ENCODE data around the gene PFKFB2.
"Not testable (repeated sequence)": the region's sequence is repeated elsewhere in the genome, so short reads cannot be mapped to it uniquely, and the experiment has no call there.

PFKFB2 gene

DNA sequence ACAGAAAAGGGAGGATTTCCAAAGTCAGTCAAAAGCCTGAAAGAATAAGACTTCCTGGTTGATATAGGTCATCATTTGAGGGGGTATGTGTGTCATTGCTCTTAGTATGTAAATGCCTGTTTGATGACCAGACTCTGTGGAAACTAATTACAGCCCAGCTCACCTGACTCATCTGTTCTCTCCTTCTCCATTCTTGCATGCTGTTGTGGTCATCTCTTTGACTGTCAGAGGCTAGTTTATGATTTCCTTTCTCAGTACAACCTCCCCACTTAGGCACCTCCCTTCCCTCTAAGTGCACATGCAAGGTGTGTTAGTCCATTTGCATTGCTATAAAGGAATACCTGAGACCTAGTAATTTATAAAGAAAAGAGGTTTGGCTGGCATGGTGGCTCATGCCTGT is 18.1 kb upstream of the PFKFB2 start:
- H4K20me1 ChIP-seq = no peaks in the 10 kb centered on the region
- no peak overlapping the region for H3K27ac ChIP-seq
- no peak overlapping the region for H3K4me3 ChIP-seq
- H3K27me3 ChIP-seq = no peaks in the 10 kb centered on the region
- H3K4me2 ChIP-seq = no peak overlapping the region
- H3K4me1 ChIP-seq = no peaks in the 10 kb centered on the region
- no peak overlapping the region for H3K9ac ChIP-seq
- no peaks in the 10 kb centered on the region for H3K36me3 ChIP-seq
- H3K9me3 ChIP-seq (replicated peaks in 1 of 11) = no peaks in the 10 kb centered on the region
- TF ChIP-seq Cebpa-rat (IDR thresholded peaks at IDR 0.05) = no peak

DNA sequence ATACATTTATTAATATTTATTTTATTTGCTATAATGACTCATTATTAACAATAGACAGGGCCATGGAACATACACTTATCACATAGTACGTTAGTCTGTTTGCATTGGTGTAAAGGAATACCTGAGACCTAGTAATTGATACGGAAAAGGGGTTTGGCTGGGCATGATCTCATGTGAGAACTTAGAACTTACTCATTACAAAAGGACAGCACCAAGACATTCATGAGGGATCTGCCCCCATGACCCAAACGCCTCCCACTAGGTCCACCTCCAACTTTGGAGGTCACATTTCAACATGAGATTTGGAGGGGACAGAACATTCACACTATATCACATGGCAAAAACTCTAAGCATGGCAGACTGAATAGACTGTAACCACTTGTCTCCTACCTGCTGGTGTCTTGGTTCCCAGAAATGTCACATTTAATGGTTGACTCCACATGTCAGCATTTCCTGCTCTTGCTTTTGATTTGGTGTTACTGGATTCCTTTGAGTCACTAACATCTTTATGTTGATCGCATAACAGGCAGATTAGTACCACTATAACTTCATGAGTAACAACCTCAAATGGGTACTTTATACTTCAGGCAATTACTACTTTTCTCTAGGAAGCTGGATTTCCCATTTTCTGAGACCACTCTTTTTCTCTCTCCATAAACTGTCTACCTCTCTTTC is 17.1 kb upstream of the PFKFB2 start:
- H3K4me3 ChIP-seq = no peak overlapping the region
- H3K27ac ChIP-seq = no peak overlapping the region
- TF ChIP-seq Cebpa-rat (IDR thresholded peaks at IDR 0.05) = no peak
- H3K9ac ChIP-seq = no peak overlapping the region
- no peaks in the 10 kb centered on the region for H3K27me3 ChIP-seq
- H3K4me2 ChIP-seq = no peak overlapping the region
- H3K9me3 ChIP-seq (replicated peaks in 1 of 11) = no peaks in the 10 kb centered on the region
- no peaks in the 10 kb centered on the region for H3K4me1 ChIP-seq
- H4K20me1 ChIP-seq = no peaks in the 10 kb centered on the region
- no peaks in the 10 kb centered on the region for H3K36me3 ChIP-seq

DNA sequence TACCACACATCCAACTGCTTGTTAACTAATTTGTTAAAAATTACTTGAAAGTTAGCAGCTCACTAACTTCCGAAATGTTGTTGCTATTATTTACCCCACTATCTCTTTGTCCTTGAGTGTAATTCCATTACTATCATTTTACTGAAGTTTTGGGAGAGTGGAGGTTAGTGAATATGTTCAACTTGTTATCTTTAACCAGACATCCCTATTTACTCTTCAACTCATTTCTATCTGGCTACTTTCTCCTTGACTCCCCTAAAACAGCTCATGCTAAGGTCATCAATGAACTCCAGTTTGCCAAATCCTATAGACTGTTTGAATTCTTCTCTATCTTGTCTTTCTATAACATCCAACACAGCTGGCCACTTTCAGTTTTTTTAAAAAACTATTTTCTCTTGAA is 16.2 kb upstream of the PFKFB2 start:
- no peak for TF ChIP-seq Cebpa-rat (IDR thresholded peaks at IDR 0.05)
- no peaks in the 10 kb centered on the region for H3K27me3 ChIP-seq
- H3K9me3 ChIP-seq (replicated peaks in 1 of 11) = no peaks in the 10 kb centered on the region
- no peaks in the 10 kb centered on the region for H3K36me3 ChIP-seq
- no peaks in the 10 kb centered on the region for H3K4me1 ChIP-seq
- no peaks in the 10 kb centered on the region for H4K20me1 ChIP-seq
- no peak overlapping the region for H3K27ac ChIP-seq
- H3K4me2 ChIP-seq = no peak overlapping the region
- no peak overlapping the region for H3K9ac ChIP-seq
- no peak overlapping the region for H3K4me3 ChIP-seq

DNA sequence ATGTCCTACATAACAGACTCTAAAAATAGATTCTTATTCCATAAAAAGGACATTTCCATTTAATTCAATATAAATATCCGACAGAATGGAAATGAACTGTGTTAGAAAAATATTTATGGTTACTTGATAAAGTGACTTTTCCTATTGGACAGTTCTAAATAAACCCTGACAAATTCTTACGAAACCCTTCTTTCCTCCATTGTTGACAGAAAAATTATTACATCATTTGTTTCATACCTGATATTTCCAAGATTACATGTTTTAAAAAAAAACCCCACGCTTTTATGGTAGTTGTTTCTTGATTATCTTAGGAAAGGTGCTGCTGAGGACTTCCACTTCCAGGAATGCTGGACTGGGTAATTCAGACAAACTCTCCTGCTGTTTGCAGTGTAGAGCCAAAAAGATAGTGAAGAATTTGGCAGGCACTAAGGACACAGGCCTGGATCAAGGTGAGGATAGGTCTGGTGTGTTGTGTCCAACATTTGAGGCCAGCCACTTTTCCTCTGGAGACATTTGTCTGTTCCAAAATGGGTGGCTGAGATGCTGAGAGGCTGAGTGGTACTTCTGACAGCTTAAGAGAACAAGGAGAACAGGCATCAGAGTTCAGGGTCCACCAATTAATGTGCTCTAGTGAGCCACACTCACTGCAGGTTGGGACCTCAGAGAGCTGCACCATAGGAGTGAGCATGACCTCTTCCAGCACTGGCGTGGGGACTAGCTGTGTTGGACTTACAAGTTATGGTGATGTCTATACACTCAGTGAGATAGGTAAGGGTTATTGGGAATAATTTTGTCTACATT is 13.5 kb upstream of the PFKFB2 start:
- Histone ChIP-seq H3K36me3 (no peaks in the 10 kb centered on the region), H3K27ac (no peak overlapping the region), H3K4me3 (no peak overlapping the region), H3K4me2 (no peak overlapping the region), H3K27me3 (no peaks in the 10 kb centered on the region), H3K9me3 (replicated peaks in 1 of 11) (no peaks in the 10 kb centered on the region), H4K20me1 (no peaks in the 10 kb centered on the region), H3K9ac (no peak overlapping the region), H3K4me1 (no peaks in the 10 kb centered on the region)
- no peak for TF ChIP-seq Cebpa-rat (IDR thresholded peaks at IDR 0.05)

DNA sequence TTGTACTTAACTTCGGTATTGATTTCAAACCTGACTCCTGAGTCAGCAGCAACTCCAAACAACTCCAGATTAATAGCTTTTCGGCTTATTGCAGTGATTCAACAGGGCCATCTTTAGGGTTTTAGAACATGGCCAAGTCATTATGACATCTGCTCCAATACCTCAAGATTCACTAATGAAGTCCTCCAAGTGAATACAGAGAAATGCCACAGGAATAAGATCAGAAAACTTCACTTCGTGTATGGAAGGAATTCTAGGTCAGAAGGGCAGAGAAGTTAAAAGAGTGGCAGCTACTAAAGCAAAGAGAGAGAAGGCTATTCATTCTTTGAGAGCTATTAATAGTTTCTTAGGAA is 12.9 kb upstream of the PFKFB2 start:
- TF ChIP-seq Cebpa-rat (IDR thresholded peaks at IDR 0.05) = no peak
- H3K9me3 ChIP-seq (replicated peaks in 1 of 11) = no peaks in the 10 kb centered on the region
- no peaks in the 10 kb centered on the region for H3K4me1 ChIP-seq
- H3K27me3 ChIP-seq = no peaks in the 10 kb centered on the region
- H3K36me3 ChIP-seq = no peaks in the 10 kb centered on the region
- H3K4me3 ChIP-seq = no peak overlapping the region
- no peak overlapping the region for H3K9ac ChIP-seq
- no peaks in the 10 kb centered on the region for H4K20me1 ChIP-seq
- no peak overlapping the region for H3K27ac ChIP-seq
- no peak overlapping the region for H3K4me2 ChIP-seq

DNA sequence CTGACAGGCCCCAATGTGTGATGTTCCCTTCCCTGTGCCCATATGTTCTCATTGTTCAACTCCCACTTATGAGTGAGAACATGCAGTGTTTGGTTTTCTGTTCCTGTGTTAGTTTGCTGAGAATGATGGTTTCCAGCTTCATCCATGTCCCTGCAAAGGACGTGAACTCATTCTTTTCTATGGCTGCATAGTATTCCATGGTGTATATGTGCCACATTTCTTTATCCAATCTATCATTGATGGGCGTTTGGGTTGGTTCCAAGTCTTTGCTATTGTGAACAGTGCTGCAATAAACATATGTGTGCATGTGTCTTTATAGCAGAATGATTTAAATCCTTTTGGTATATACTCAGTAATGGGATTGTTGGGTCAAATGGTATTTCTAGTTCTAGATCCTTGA is 11.7 kb upstream of the PFKFB2 start:
- H3K4me3 ChIP-seq; H3K9ac ChIP-seq; H3K27me3 ChIP-seq; H3K36me3 ChIP-seq; H3K4me2 ChIP-seq; H3K27ac ChIP-seq; H4K20me1 ChIP-seq; H3K4me1 ChIP-seq; H3K9me3 ChIP-seq (replicated peaks in 1 of 11): not testable (repeated sequence)

DNA sequence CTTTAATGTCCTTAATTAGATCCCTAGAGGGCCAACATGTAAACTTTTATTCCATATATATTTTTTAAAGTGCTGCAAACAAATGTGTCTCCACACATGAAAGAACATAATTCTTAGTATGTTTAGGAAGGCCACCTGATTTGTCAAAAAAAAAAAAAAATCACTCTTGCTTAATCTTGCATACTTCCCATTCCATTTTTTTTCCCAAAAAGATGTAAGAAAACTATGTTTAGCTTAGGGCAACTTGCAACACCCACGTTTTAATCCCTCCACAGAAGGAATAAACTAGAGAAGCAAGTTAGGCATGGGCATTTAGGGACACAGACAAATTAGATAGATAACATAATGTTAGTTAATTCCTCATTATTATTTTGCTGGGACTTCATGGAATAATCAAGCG is 7.6 kb upstream of the PFKFB2 start:
- Histone ChIP-seq H3K27ac (no peak overlapping the region), H3K9ac (no peak overlapping the region), H3K4me3 (no peak overlapping the region), H3K36me3 (no peaks in the 10 kb centered on the region), H3K27me3 (peaks cover 0 to 3% (median 1%) of the 10 kb centered on the region in 11 experiments; a peak in 11 of 22 replicates), H3K4me1 (no peaks in the 10 kb centered on the region), H3K9me3 (replicated peaks in 1 of 11) (peaks cover 0 to 4% (median 3%) of the 10 kb centered on the region in 11 experiments; a peak in 18 of 22 replicates), H4K20me1 (no peaks in the 10 kb centered on the region), H3K4me2 (no peak overlapping the region)
- TF ChIP-seq Cebpa-rat (IDR thresholded peaks at IDR 0.05) = no peak

DNA sequence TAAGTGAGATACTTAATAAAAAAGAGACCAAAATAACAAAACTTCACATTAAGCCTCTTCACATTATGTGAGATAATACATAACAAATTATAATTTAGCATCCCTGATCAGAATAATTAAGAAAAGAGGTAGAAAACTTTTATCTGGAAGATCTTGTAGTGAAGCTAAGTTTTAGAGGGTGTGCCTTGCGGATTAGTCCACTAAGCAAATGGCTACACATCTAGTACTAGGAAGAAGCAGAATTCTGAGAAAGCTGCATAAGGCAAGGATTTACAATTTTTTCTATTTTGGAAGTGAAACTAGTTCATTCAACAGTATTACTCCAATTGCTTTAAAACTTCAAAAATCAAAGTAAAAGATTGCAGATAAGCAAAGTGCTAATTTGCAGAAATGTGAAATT is 5.6 kb upstream of the PFKFB2 start:
- Histone ChIP-seq H4K20me1 (no peaks in the 10 kb centered on the region), H3K36me3 (no peaks in the 10 kb centered on the region)

DNA sequence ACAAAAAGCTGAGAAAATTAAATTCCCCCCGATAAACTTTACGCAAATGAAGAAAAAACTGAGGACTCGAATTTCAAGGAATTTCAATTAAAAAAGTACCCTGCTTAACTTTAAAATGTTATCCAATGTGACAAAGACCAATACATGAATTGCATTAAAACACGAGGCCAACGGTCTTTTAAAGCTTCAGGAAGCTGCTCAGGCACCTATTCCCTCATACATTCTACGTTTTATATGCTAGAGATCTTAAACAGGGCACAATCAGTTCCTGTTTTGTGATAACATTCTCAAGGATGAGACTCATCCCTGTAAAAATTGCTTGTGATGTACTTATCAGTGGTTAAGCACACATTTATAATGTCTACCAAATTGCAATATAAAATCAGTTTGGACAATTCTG is 5.0 kb upstream of the PFKFB2 start:
- Histone ChIP-seq H3K4me2 (no peak overlapping the region), H3K9me3 (replicated peaks in 1 of 11) (peaks cover 0 to 28% (median 24%) of the 10 kb centered on the region in 11 experiments; a peak in 20 of 22 replicates), H3K27me3 (peaks cover 0 to 11% (median 6%) of the 10 kb centered on the region in 11 experiments; a peak in 11 of 22 replicates), H3K4me1 (no peaks in the 10 kb centered on the region), H3K27ac (no peak overlapping the region), H4K20me1 (no peaks in the 10 kb centered on the region), H3K36me3 (no peaks in the 10 kb centered on the region), H3K4me3 (no peak overlapping the region), H3K9ac (no peak overlapping the region)
- TF ChIP-seq Cebpa-rat (IDR thresholded peaks at IDR 0.05) = no peak

More for the DNA sequence above, 5.6 kb upstream of the PFKFB2 start:
- Histone ChIP-seq H3K4me3 (no peak overlapping the region), H3K27ac (no peak overlapping the region), H3K9me3 (replicated peaks in 1 of 11) (peaks cover 0 to 23% (median 18%) of the 10 kb centered on the region in 11 experiments; a peak in 18 of 22 replicates), H3K9ac (no peak overlapping the region), H3K27me3 (peaks cover 0 to 11% (median 6%) of the 10 kb centered on the region in 11 experiments; a peak in 11 of 22 replicates), H3K4me1 (no peaks in the 10 kb centered on the region), H3K4me2 (no peak overlapping the region)
- no peak for TF ChIP-seq Cebpa-rat (IDR thresholded peaks at IDR 0.05)

DNA sequence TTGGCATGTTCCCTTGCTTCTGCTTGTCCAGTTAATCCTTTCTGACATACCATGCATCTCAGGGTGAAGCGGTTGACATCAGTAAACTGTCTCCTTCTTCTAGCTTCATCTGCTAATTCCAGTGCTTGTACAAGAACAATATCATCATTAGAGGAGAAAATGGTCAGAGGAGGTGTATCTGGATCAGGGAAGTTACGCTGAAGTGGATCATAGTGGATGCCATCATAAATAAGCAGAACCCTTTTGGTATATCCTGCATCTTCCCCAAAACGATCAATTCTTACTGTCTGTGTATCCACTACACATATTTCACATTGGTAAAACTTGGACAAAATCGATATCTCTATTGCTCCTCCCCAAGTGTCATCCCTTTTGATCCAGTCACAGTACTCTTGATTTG is 4.0 kb upstream of the PFKFB2 start:
- Histone ChIP-seq H3K36me3 (no peaks in the 10 kb centered on the region), H3K27me3 (peaks cover 0 to 11% (median 6%) of the 10 kb centered on the region in 11 experiments; a peak in 11 of 22 replicates), H3K9ac (no peak overlapping the region), H3K4me2 (no peak overlapping the region), H3K4me3 (no peak overlapping the region), H4K20me1 (no peaks in the 10 kb centered on the region), H3K4me1 (peaks cover 0 to 3% (median 0%) of the 10 kb centered on the region in 10 experiments; a peak in 5 of 20 replicates), H3K27ac (no peak overlapping the region), H3K9me3 (replicated peaks in 1 of 11) (peaks cover 0 to 34% (median 29%) of the 10 kb centered on the region in 11 experiments; a peak in 20 of 22 replicates)
- no peak for TF ChIP-seq Cebpa-rat (IDR thresholded peaks at IDR 0.05)

Data from BLaER1 treated with 17β-estradiol and CSF1 and Interleukin-3, amounts not matched to agents 10 nM and 100 nM (cell line).